CD14-positive monocyte (primary cell): Measurements from ENCODE around the gene SP5. TPM values are rescaled to one million over a fixed set of nuclear protein-coding genes. Genes with fewer than 3 reads are reported as not detected.

Experiments used
- DNase-seq, 3 donors: peaks; one replicate each; pipeline ENCODE4 v3.0.0-alpha.2; 2011 to 2022
- H2AFZ ChIP-seq: 2 replicates; pipeline ENCODE4 v1.6.0; 2012; ENCODE audit warnings: mild to moderate bottlenecking, low read depth, low read length, inconsistent platforms; ENCODE audit not compliant: insufficient read depth, poor library complexity, severe bottlenecking
- H3K27ac ChIP-seq, 2 donors: 1 replicate in 1 of 2; 2 replicates in 1 of 2; pipeline ENCODE4 v1.5.1; 2012 to 2013; ENCODE audit warnings: low read length in 2 of 2, control low read depth in 1 of 2, inconsistent platforms in 1 of 2, low read depth in 1 of 2, mild to moderate bottlenecking in 1 of 2
- H3K27me3 ChIP-seq, 2 donors: one replicate each; pipeline versions ENCODE4 v1.6.0 to v1.6.1; 2011 to 2013; ENCODE audit warnings: low read length in 2 of 2; ENCODE audit not compliant: control insufficient read depth in 2 of 2, insufficient read depth in 2 of 2
- H3K36me3 ChIP-seq, 2 donors: replicated peaks in 1 of 2; 1 replicate in 1 of 2; 2 replicates in 1 of 2; pipeline versions ENCODE4 v1.5.1 to v1.6.1; 2012 to 2013; ENCODE audit warnings: low read length in 2 of 2, control low read depth in 1 of 2, inconsistent platforms in 1 of 2, mild to moderate bottlenecking in 1 of 2; ENCODE audit not compliant: insufficient read depth in 2 of 2, control insufficient read depth in 1 of 2
- H3K4me1 ChIP-seq, 2 donors: 1 replicate in 1 of 2; 2 replicates in 1 of 2; pipeline versions ENCODE4 v1.5.1 to v1.6.1; 2012 to 2013; ENCODE audit warnings: low read length in 2 of 2, control low read depth in 1 of 2, inconsistent platforms in 1 of 2, mild to moderate bottlenecking in 1 of 2, moderate library complexity in 1 of 2; ENCODE audit not compliant: insufficient read depth in 2 of 2, control insufficient read depth in 1 of 2
- H3K4me2 ChIP-seq: replicated peaks from 2 replicates; pipeline ENCODE3; 2012; ENCODE audit warnings: low read length, moderate library complexity, mild to moderate bottlenecking; ENCODE audit not compliant: poor library complexity, severe bottlenecking; ENCODE audit errors: extremely low read depth
- H3K4me3 ChIP-seq, 3 experiments: fragments of 200-600 bp in 1 of 3; sonication (generic) in 1 of 3; replicated peaks in 1 of 3; 1 replicate in 2 of 3; 2 replicates in 1 of 3; pipeline ENCODE4 v1.5.1; 2011 to 2013; ENCODE audit warnings: low read length in 3 of 3, mild to moderate bottlenecking in 3 of 3, control low read depth in 2 of 3, low read depth in 2 of 3, inconsistent platforms in 1 of 3, moderate library complexity in 1 of 3
- H3K79me2 ChIP-seq: 2 replicates; pipeline ENCODE4 v1.6.0; 2012; ENCODE audit warnings: mild to moderate bottlenecking, control low read depth, inconsistent platforms, low read length, moderate library complexity; ENCODE audit not compliant: insufficient read depth
- H3K9ac ChIP-seq: 2 replicates; pipeline ENCODE4 v1.6.0; 2017; ENCODE audit warnings: low read length, mild to moderate bottlenecking; ENCODE audit not compliant: insufficient read depth, poor library complexity, severe bottlenecking
- H3K9me3 ChIP-seq, 2 donors: replicated peaks in 1 of 2; 1 replicate in 1 of 2; 2 replicates in 1 of 2; pipeline versions ENCODE4 v1.5.1 to v1.6.1; 2012 to 2013; ENCODE audit warnings: low read length in 2 of 2, control low read depth in 1 of 2; ENCODE audit not compliant: control insufficient read depth in 1 of 2, insufficient read depth in 1 of 2
- H4K20me1 ChIP-seq: 2 replicates; pipeline ENCODE4 v1.6.0; 2012; ENCODE audit warnings: mild to moderate bottlenecking, low read length, control low read depth, moderate library complexity; ENCODE audit not compliant: insufficient read depth
- H3K27ac Mint-ChIP-seq, 7 donors: one replicate each; pipeline ENCODE4 v1.8.0; 2020; ENCODE audit warnings: mild to moderate bottlenecking in 7 of 7, mixed read lengths in 7 of 7, moderate library complexity in 6 of 7, inconsistent platforms in 2 of 7
- H3K27me3 Mint-ChIP-seq, 3 donors: one replicate each; pipeline ENCODE4 v1.8.0; 2021 to 2022; ENCODE audit warnings: low read depth in 3 of 3, mild to moderate bottlenecking in 3 of 3, mixed read lengths in 3 of 3, moderate library complexity in 3 of 3, inconsistent platforms in 1 of 3
- H3K36me3 Mint-ChIP-seq, 2 donors: one replicate each; pipeline ENCODE4 v1.8.0; 2020; ENCODE audit warnings: mixed read lengths in 2 of 2, inconsistent platforms in 1 of 2, mild to moderate bottlenecking in 1 of 2
- H3K4me1 Mint-ChIP-seq: one replicate; pipeline ENCODE4 v1.8.0; 2020; ENCODE audit warnings: mild to moderate bottlenecking, mixed read lengths
- H3K4me3 Mint-ChIP-seq, 2 donors: one replicate each; pipeline ENCODE4 v1.8.0; 2020; ENCODE audit warnings: mild to moderate bottlenecking in 2 of 2, mixed read lengths in 2 of 2, moderate library complexity in 1 of 2
- H3K9me3 Mint-ChIP-seq, 7 donors: one replicate each; pipeline ENCODE4 v1.8.0; 2020 to 2022; ENCODE audit warnings: mixed read lengths in 7 of 7, mild to moderate bottlenecking in 6 of 7, moderate library complexity in 6 of 7, inconsistent platforms in 2 of 7
- WGBS: methylation state at CpG from one replicate; pipeline ENCODE4 v1.1.5; 2013; ENCODE audit warnings: missing lambda C conversion rate; ENCODE audit not compliant: insufficient coverage; 5-methylcytosine and 5-hydroxymethylcytosine counted together
- intact Hi-C, 2 donors: fragments of 100-400 bp; cut with micrococcal nuclease; formaldehyde crosslinking; loops; one replicate each; pipeline versions ENCODE4 v1.15.0 to v1.15.1; 2023
- polyA plus RNA-seq, 3 donors: library from polyadenylated mRNA; depleted of rRNA in 1 of 3; unstranded in 2 of 3; stranded (reverse) in 1 of 3; fragments of 300-500 nt in 2 of 3; fragments of >200 nt in 1 of 3; fragmentation: Illumina TruSeq in 2 of 3; gene quantifications; 1 replicate in 2 of 3; 2 replicates in 1 of 3; pipeline ENCODE4 v1.2.3, GENCODE V29; 2012 to 2021
- TF ChIP-seq, protein P1 (sequence below): fragments of 200-600 bp; IDR thresholded peaks from one replicate; pipeline ENCODE4 v1.8.0; 2022; ENCODE audit warnings: antibody characterized with exemption, mild to moderate bottlenecking

Gene SP5
- polyA plus RNA-seq, 3 donors: not detected

DNA sequence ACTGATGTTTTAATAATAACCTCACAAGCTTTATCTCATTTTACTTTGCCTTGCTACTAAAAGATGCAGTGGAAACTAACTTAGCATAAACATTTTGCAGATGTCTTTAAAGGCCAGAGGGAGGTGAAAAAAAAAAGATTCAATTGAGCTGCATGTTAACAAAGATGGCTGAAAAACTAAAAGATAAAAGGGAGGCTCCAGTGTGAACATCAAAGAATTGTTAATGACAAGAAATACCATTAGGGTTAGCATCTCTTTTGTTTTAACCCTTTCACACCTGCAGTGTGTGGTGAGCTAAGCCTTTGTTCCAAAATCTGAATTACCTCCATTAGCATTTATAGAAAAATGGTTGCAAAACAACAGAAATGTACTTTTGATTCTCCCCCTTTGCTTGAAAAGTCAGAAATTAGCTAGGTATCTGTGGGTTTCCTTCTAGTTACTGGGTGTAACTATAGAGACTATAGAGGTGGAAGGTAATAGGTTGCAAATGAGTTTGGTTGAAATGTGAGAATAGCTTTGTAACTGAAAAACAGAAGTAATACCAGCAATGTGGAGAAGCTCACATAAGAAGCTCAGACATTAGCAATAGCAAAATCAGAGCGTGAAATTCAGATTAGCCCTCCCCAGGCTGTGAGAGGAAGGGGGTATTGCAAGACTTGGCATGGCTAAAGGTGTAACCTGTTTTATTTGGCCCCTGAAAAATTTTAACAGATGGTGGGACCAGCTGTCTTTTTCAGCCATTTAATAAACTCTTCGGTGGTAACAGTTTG, 34.8 kb upstream of the SP5 start:
- Histone ChIP-seq H2AFZ (no peak overlapping the region), H3K9me3 (no peaks in the 10 kb centered on the region), H3K9ac (no peak overlapping the region), H3K79me2 (no peaks in the 10 kb centered on the region), H3K4me2 (no peak overlapping the region), H3K36me3 (no peaks in the 10 kb centered on the region), H3K27me3 (no peaks in the 10 kb centered on the region), H3K4me3 (no peak overlapping the region), H4K20me1 (no peaks in the 10 kb centered on the region), H3K27ac (no peak overlapping the region), H3K4me1 (no peaks in the 10 kb centered on the region)
- intact Hi-C loops: no loop called here
- Mint-ChIP-seq H3K36me3 (no peaks in the 10 kb centered on the region), H3K27me3 (peaks cover 4 to 17% (median 7%) of the 10 kb centered on the region in 3 donors), H3K9me3 (no peaks in the 10 kb centered on the region), H3K27ac (no peak overlapping the region), H3K4me3 (peak overlapping the region in 1 of 2 donors; percentile 40), H3K4me1 (no peaks in the 10 kb centered on the region)
- TF ChIP-seq, protein P1, sequence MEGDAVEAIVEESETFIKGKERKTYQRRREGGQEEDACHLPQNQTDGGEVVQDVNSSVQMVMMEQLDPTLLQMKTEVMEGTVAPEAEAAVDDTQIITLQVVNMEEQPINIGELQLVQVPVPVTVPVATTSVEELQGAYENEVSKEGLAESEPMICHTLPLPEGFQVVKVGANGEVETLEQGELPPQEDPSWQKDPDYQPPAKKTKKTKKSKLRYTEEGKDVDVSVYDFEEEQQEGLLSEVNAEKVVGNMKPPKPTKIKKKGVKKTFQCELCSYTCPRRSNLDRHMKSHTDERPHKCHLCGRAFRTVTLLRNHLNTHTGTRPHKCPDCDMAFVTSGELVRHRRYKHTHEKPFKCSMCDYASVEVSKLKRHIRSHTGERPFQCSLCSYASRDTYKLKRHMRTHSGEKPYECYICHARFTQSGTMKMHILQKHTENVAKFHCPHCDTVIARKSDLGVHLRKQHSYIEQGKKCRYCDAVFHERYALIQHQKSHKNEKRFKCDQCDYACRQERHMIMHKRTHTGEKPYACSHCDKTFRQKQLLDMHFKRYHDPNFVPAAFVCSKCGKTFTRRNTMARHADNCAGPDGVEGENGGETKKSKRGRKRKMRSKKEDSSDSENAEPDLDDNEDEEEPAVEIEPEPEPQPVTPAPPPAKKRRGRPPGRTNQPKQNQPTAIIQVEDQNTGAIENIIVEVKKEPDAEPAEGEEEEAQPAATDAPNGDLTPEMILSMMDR: no peak
- 89% methylated on average over 1 of the region's 2 CpGs for WGBS
- no peak for DNase-seq

DNA sequence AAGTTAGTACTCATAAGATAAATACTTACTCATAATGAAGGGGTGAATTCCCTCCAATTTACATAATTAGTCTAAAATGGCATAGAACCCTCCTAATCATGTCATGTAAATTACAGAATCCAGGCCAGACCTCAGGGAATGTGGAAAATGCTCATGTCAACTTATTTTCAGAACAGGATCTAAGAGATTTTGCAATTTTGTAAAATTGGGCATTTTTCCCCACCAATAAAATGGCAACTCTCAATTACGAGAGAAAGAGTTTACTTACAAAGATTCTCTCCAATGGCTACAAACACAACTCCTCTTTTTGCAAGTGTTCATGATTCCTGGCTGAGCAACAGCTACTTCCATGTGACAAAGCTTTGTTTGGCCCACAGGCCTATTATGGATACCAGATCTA, 33.8 kb upstream of the SP5 start:
- WGBS: 100% methylated on average over 1 of the region's 1 CpG
- H3K27me3 ChIP-seq: no peaks in the 10 kb centered on the region
- no peak overlapping the region for H3K9ac ChIP-seq
- no peaks in the 10 kb centered on the region for H3K36me3 ChIP-seq
- no peaks in the 10 kb centered on the region for H3K79me2 ChIP-seq
- Mint-ChIP-seq H3K4me3 (no peak overlapping the region), H3K27ac (no peak overlapping the region), H3K36me3 (no peaks in the 10 kb centered on the region), H3K9me3 (no peaks in the 10 kb centered on the region), H3K27me3 (peaks cover 4 to 20% (median 12%) of the 10 kb centered on the region in 3 donors), H3K4me1 (no peaks in the 10 kb centered on the region)
- DNase-seq: no peak
- no peaks in the 10 kb centered on the region for H4K20me1 ChIP-seq
- no peaks in the 10 kb centered on the region for H3K9me3 ChIP-seq
- H3K4me2 ChIP-seq: no peak overlapping the region
- H2AFZ ChIP-seq: no peak overlapping the region
- H3K4me1 ChIP-seq: no peaks in the 10 kb centered on the region
- H3K27ac ChIP-seq: no peak overlapping the region
- no peak overlapping the region for H3K4me3 ChIP-seq
- TF ChIP-seq, protein P1: no peak
- intact Hi-C loops: no loop called here
